Type B pancreatic cell (in vitro differentiated cells): Measurements from ENCODE around the gene CARD8. TPM values are rescaled to one million over a fixed set of nuclear protein-coding genes. Genes with fewer than 3 reads are reported as not detected.
"Not testable (repeated sequence)": the region's sequence is repeated elsewhere in the genome, so short reads cannot be mapped to it uniquely, and the experiment has no call there.

Experiments used
- DNase-seq: peaks from one replicate; pipeline ENCODE4 v3.0.0; 2021; ENCODE audit warnings: mixed read lengths; ENCODE audit not compliant: unreplicated experiment; ENCODE audit errors: extremely low spot score
- H3K27ac Mint-ChIP-seq: 2 replicates; pipeline ENCODE4 v1.8.0; 2021; ENCODE audit warnings: mild to moderate bottlenecking, mixed read lengths
- H3K27me3 Mint-ChIP-seq: 2 replicates; pipeline ENCODE4 v1.8.0; 2021; ENCODE audit warnings: mixed read lengths
- H3K36me3 Mint-ChIP-seq: 2 replicates; pipeline ENCODE4 v1.8.0; 2021; ENCODE audit warnings: mixed read lengths
- H3K4me1 Mint-ChIP-seq: one replicate; pipeline ENCODE4 v1.8.0; 2021; ENCODE audit warnings: mixed read lengths; ENCODE audit not compliant: unreplicated experiment
- H3K4me3 Mint-ChIP-seq: 2 replicates; pipeline ENCODE4 v1.8.0; 2021; ENCODE audit warnings: mild to moderate bottlenecking, mixed read lengths
- H3K9me3 Mint-ChIP-seq: 2 replicates; pipeline ENCODE4 v1.8.0; 2021; ENCODE audit warnings: mixed read lengths
- total RNA-seq: library from RNA; stranded (reverse); gene quantifications from 2 replicates; pipeline ENCODE4 v1.2.1, GENCODE V29; 2021; ENCODE audit warnings: low replicate concordance
- TF ChIP-seq, protein P1 (sequence below): fragments of 200-600 bp; sonication (generic); conservative IDR thresholded peaks from 2 replicates; pipeline ENCODE4 v1.5.0; 2021; ENCODE audit warnings: antibody characterized with exemption, mild to moderate bottlenecking

The CARD8 gene
- total RNA-seq, 1 donor from 2014 or later: 50.4 TPM

DNA sequence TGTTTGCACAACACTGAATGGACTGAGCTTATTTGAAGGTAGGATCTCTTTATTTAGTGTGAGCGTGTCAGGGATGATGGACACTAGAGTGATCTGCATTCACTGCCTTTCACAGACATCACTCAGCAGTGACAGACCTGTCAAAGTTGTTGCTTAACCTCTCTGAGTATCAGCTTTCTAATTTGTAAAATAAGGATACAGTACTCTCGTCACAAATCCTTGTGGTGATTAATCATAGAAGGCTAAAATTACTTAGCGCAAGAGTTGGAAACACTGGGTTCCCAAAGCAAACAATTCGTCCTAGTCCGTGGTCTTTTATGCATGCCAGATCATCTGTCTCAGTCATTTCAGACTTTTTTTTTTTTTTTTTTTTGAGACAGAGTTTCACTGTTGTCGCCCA lies 16.6 kb downstream of the CARD8 start:
- TF ChIP-seq, protein P1, sequence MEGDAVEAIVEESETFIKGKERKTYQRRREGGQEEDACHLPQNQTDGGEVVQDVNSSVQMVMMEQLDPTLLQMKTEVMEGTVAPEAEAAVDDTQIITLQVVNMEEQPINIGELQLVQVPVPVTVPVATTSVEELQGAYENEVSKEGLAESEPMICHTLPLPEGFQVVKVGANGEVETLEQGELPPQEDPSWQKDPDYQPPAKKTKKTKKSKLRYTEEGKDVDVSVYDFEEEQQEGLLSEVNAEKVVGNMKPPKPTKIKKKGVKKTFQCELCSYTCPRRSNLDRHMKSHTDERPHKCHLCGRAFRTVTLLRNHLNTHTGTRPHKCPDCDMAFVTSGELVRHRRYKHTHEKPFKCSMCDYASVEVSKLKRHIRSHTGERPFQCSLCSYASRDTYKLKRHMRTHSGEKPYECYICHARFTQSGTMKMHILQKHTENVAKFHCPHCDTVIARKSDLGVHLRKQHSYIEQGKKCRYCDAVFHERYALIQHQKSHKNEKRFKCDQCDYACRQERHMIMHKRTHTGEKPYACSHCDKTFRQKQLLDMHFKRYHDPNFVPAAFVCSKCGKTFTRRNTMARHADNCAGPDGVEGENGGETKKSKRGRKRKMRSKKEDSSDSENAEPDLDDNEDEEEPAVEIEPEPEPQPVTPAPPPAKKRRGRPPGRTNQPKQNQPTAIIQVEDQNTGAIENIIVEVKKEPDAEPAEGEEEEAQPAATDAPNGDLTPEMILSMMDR: no peak
- Mint-ChIP-seq H3K4me3 (no peak overlapping the region), H3K9me3 (no peaks in the 10 kb centered on the region), H3K36me3 (peaks cover 25% of the 10 kb centered on the region), H3K4me1 (no peaks in the 10 kb centered on the region), H3K27me3 (no peaks in the 10 kb centered on the region), H3K27ac (no peak overlapping the region)
- no peak for DNase-seq

DNA sequence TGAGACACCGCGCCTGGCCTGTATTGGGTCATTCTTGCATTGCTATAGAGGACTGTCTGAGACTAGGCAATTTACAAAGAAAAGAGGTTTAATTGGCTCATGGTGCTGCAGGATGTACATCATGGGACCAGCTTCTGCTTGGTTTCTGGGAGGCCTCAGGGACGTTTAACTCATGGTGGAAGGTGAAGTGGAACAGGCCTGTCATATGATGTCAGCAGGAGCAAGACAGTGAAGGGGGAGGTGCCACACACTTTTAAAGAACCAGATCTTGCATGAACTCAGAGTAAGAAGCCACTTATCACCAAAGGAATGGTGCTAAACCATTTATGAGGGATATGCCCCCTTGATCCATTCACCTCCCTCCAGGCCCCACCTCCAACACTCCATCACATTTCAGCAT lies 18.7 kb downstream of the CARD8 start:
- DNase-seq: no peak
- TF ChIP-seq, protein P1: no peak

GRCh38 chr19:48230555-48231129 lies 25.1 kb downstream of the CARD8 start:
- no peaks in the 10 kb centered on the region for H3K9me3 Mint-ChIP-seq
- DNase-seq: no peak
- TF ChIP-seq, protein P1: no peak
- no peak overlapping the region for H3K4me3 Mint-ChIP-seq
- H3K4me1 Mint-ChIP-seq: no peaks in the 10 kb centered on the region
- no peak overlapping the region for H3K27ac Mint-ChIP-seq
- H3K36me3 Mint-ChIP-seq: peaks cover 24% of the 10 kb centered on the region
- no peaks in the 10 kb centered on the region for H3K27me3 Mint-ChIP-seq

More for the DNA sequence above, 18.7 kb downstream of the CARD8 start:
- H3K27me3 Mint-ChIP-seq: no peaks in the 10 kb centered on the region
- H3K4me3 Mint-ChIP-seq: no peak overlapping the region
- no peaks in the 10 kb centered on the region for H3K9me3 Mint-ChIP-seq
- H3K4me1 Mint-ChIP-seq: no peaks in the 10 kb centered on the region
- H3K27ac Mint-ChIP-seq: no peak overlapping the region
- peaks cover 28% of the 10 kb centered on the region for H3K36me3 Mint-ChIP-seq

GRCh38 chr19:48221628-48222027 lies 34.1 kb downstream of the CARD8 start:
- no peaks in the 10 kb centered on the region for H3K4me1 Mint-ChIP-seq
- H3K9me3 Mint-ChIP-seq: no peaks in the 10 kb centered on the region
- no peak overlapping the region for H3K27ac Mint-ChIP-seq
- no peaks in the 10 kb centered on the region for H3K27me3 Mint-ChIP-seq
- TF ChIP-seq, protein P1: no peak
- DNase-seq: no peak
- peaks cover 5% of the 10 kb centered on the region for H3K36me3 Mint-ChIP-seq
- no peak overlapping the region for H3K4me3 Mint-ChIP-seq

GRCh38 chr19:48220784-48221183 lies 34.9 kb downstream of the CARD8 start:
- not testable (repeated sequence) for H3K27ac Mint-ChIP-seq, H3K4me1 Mint-ChIP-seq, H3K27me3 Mint-ChIP-seq, H3K4me3 Mint-ChIP-seq, DNase-seq, H3K9me3 Mint-ChIP-seq
- peaks cover 10% of the 10 kb centered on the region for H3K36me3 Mint-ChIP-seq

DNA sequence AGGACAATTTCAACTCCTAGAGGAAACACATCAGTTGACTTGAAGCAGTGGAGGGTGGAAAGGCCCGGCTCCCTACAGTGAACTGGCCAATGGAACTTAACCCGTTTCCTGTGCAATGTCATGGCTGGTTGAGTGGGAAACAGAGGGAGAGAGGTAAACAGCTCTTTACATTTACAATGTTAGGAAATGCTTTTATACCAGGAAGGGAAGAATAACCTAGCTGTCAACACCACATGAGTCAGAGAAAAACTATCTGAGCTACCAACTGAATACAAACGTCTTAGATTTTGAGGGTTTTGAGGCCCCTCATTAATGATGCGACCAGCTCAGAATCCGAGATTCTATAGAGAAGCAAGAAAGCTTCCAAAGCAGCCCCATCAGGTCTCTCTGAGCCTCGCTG lies 36.7 kb downstream of the CARD8 start:
- no peaks in the 10 kb centered on the region for H3K9me3 Mint-ChIP-seq
- no peak overlapping the region for H3K27ac Mint-ChIP-seq
- H3K4me3 Mint-ChIP-seq: no peak overlapping the region

More for the DNA sequence above, 36.7 kb downstream of the CARD8 start:
- Mint-ChIP-seq H3K27me3 (no peaks in the 10 kb centered on the region), H3K4me1 (no peaks in the 10 kb centered on the region), H3K36me3 (peaks cover 12% of the 10 kb centered on the region)
- TF ChIP-seq, protein P1: no peak
- DNase-seq: no peak
